HT1080 (cell line): ENCODE results near the gene ERF. TPM values are rescaled to one million over a fixed set of nuclear protein-coding genes. Genes with fewer than 3 reads are reported as not detected.

Source experiments
- DNase-seq: peaks from one replicate; pipeline ENCODE4 v3.0.0-alpha.2; 2015; ENCODE audit warnings: low read depth
- total RNA-seq: library from RNA; depleted of rRNA; stranded (reverse); fragments of >200 nt; shearing (Covaris generic); gene quantifications from 2 replicates; pipeline ENCODE4 v1.2.3, GENCODE V29; 2014

The ERF gene
- total RNA-seq, 1 experiment from 2014 or later, result 102 TPM

- DNase-seq, result no peak
Observed at GRCh38 chr19:42287017-42287826, 32.3 kb upstream of the ERF start.

GRCh38 chr19:42286349-42287016 lies 31.6 kb upstream of the ERF start:
- no peak for DNase-seq

GRCh38 chr19:42285988-42286348 lies 31.0 kb upstream of the ERF start:
- no peak for DNase-seq

- DNase-seq, result no peak
Observed at GRCh38 chr19:42285541-42285941, 30.6 kb upstream of the ERF start.

- no peak for DNase-seq
Observed at GRCh38 chr19:42284591-42285341, 29.8 kb upstream of the ERF start.

GRCh38 chr19:42284066-42284501 lies 29.2 kb upstream of the ERF start:
- no peak for DNase-seq

GRCh38 chr19:42283188-42284065 lies 28.5 kb upstream of the ERF start:
- DNase-seq, result peak; percentile 71

- DNase-seq, result no peak
Observed at GRCh38 chr19:42282819-42283187, 27.9 kb upstream of the ERF start.

GRCh38 chr19:42281827-42282762 lies 27.2 kb upstream of the ERF start:
- DNase-seq, result peak; percentile 29

GRCh38 chr19:42281146-42281826 lies 26.4 kb upstream of the ERF start:
- DNase-seq, result peak; percentile 67

- DNase-seq, result peak; percentile 54
Observed at GRCh38 chr19:42280815-42281145, 25.9 kb upstream of the ERF start.

GRCh38 chr19:42279902-42280814 lies 25.2 kb upstream of the ERF start:
- DNase-seq, result peak; percentile 92

GRCh38 chr19:42279155-42279901 lies 24.4 kb upstream of the ERF start:
- no peak for DNase-seq

- DNase-seq, result no peak
Observed at GRCh38 chr19:42278452-42279154, 23.7 kb upstream of the ERF start.

GRCh38 chr19:42277821-42278451 lies 23.0 kb upstream of the ERF start:
- peak; percentile 33 for DNase-seq

- no peak for DNase-seq
Observed at GRCh38 chr19:42276821-42277220, 21.9 kb upstream of the ERF start.

- DNase-seq, result no peak
Observed at GRCh38 chr19:42276284-42276683, 21.4 kb upstream of the ERF start.
